ENCODE measurements around the gene OR6V1. TPM values are rescaled to one million over a fixed set of nuclear protein-coding genes. Genes with fewer than 3 reads are reported as not detected.

OR6V1 gene
- total and polyA plus RNA-seq, 3 experiments from 2014 or later = not detected

DNA sequence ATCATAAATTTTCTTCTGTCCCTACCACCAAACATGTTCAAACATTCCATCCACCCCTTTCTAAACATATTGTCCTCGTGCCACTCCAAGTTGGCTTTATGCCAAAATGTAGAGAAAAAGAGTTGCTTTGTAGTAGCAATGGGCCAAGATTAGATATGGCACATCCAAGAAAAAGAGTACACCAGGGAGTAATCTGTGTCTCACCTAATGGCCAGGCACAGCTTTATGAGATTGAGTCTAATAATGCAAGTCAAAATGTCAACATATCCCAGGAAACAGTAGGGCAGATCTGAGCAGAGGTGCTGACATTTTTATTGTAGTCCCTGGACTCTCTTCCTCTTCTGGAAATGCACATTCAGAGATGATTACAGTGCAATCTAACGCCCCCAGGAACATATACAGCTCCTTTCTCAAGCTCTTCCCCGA lies 5.7 kb upstream of the OR6V1 start:
- no peak for DNase-seq
- Mint-ChIP-seq H3K4me1 (no peaks in the 10 kb centered on the region), H3K4me3 (no peak overlapping the region), H3K27me3 (peaks cover 9 to 29% of the 10 kb centered on the region in 2 donors), H3K9me3 (peaks cover 0 to 1% (median 0%) of the 10 kb centered on the region in 5 donors), H3K36me3 (no peaks in the 10 kb centered on the region), H3K27ac (no peak overlapping the region)
- Histone ChIP-seq H3K4me3 (ENCODE audit: low read length) (no peak overlapping the region), H3K27me3 (ENCODE audit: insufficient read depth, low read length, poor library complexity, severe bottlenecking) (no peaks in the 10 kb centered on the region), H3K4me1 (ENCODE audit: insufficient read depth, low read length) (no peaks in the 10 kb centered on the region), H3K9me3 (ENCODE audit: low read length) (no peaks in the 10 kb centered on the region), H3K27ac (ENCODE audit: low read depth, low read length) (no peak overlapping the region), H3K36me3 (ENCODE audit: insufficient read depth, low read length) (no peaks in the 10 kb centered on the region)
- CTCF ChIA-PET = interaction anchor here (0.5 kb wide), 1 partner anchor 23 kb away, joined by 3 read pairs; no protein-coding TSS in a partner anchor
- POLR2A ChIA-PET = no interaction called here

DNA sequence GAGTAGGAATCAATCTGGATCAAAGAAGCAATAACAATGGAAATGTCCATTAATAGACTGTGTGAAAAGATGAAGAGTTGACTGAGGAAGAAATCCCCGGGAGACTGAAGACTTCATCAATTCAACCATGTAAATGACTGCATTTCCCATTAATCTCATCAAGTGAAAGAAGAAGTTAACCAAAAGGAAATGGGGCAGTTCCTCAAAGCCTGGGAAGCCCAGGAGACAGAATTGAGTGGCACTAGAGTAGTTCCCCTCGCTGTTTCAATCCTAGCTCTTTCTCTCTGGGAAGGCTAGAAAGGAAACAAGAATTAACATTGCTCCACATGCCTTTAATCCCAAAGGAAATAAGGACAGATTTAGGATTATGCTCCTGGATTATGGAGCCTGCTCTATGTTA lies 4.8 kb upstream of the OR6V1 start:
- Mint-ChIP-seq H3K4me3 (no peak overlapping the region), H3K27me3 (peaks cover 9 to 27% of the 10 kb centered on the region in 2 donors), H3K4me1 (no peaks in the 10 kb centered on the region), H3K27ac (no peak overlapping the region), H3K9me3 (peaks cover 0 to 1% (median 0%) of the 10 kb centered on the region in 5 donors), H3K36me3 (no peaks in the 10 kb centered on the region)
- H3K27ac ChIP-seq (ENCODE audit: low read depth, low read length) = no peak overlapping the region
- POLR2A ChIA-PET = no interaction called here
- no peaks in the 10 kb centered on the region for H3K36me3 ChIP-seq (ENCODE audit: insufficient read depth, low read length)
- H3K4me3 ChIP-seq (ENCODE audit: low read length) = no peak overlapping the region
- CTCF ChIA-PET = no interaction called here
- H3K27me3 ChIP-seq (ENCODE audit: insufficient read depth, low read length, poor library complexity, severe bottlenecking) = no peaks in the 10 kb centered on the region
- no peaks in the 10 kb centered on the region for H3K4me1 ChIP-seq (ENCODE audit: insufficient read depth, low read length)
- DNase-seq = no peak
- no peaks in the 10 kb centered on the region for H3K9me3 ChIP-seq (ENCODE audit: low read length)

DNA sequence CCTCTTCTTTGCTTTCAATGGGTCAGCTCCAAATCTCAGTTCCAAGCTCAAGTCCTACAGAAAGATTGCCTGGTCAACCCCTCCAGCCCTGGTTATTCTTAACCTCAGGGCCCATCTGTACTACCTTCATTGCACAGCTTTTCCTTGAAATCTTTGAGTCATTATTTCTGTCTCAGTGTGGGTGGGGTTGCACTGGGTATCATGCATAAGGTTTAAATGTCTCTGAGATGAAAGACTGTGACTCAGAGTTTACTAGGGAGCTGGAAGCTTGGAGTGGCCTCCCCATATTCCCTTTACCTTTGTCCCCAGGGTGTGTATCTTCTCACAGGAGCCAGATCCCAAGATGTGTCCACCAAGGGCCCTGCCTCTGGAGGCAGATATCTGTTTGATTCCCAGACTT lies 3.3 kb upstream of the OR6V1 start:
- POLR2A ChIA-PET = no interaction called here
- H3K4me1 Mint-ChIP-seq = no peaks in the 10 kb centered on the region
- CTCF ChIA-PET = no interaction called here
- Histone ChIP-seq H3K9me3 (ENCODE audit: low read length) (no peaks in the 10 kb centered on the region), H3K4me3 (ENCODE audit: low read length) (no peak overlapping the region), H3K27me3 (ENCODE audit: insufficient read depth, low read length, poor library complexity, severe bottlenecking) (no peaks in the 10 kb centered on the region), H3K36me3 (ENCODE audit: insufficient read depth, low read length) (no peaks in the 10 kb centered on the region), H3K4me1 (ENCODE audit: insufficient read depth, low read length) (no peaks in the 10 kb centered on the region), H3K27ac (ENCODE audit: low read depth, low read length) (no peak overlapping the region)
- no peak for DNase-seq
- no peak overlapping the region for H3K27ac Mint-ChIP-seq
- H3K4me3 Mint-ChIP-seq = no peak overlapping the region
- H3K27me3 Mint-ChIP-seq = peaks cover 9 to 27% of the 10 kb centered on the region in 2 donors
- H3K36me3 Mint-ChIP-seq = no peaks in the 10 kb centered on the region
- peaks cover 0 to 1% (median 0%) of the 10 kb centered on the region in 5 donors for H3K9me3 Mint-ChIP-seq

DNA sequence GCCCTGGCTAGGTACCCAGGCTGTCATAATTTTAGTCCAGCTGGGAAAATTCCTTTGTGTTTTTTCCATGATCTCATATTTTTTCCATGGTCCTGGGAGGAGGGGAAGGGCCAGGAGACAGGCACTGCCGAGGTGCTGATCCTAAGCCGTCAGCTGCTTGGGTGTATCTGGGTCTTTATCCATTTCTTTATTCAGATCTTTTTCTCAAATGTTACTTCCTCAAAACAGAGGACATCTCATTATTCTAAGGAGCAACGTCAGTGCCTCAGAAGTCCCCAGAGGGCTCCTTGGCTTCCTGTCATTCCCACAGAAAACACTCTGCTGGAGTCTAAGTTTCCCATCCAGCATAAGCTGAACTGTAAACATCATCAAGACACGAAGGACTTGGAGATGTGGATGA lies 2.8 kb upstream of the OR6V1 start:
- peaks cover 0 to 1% (median 0%) of the 10 kb centered on the region in 5 donors for H3K9me3 Mint-ChIP-seq
- no peaks in the 10 kb centered on the region for H3K4me1 Mint-ChIP-seq
- peaks cover 9 to 31% of the 10 kb centered on the region in 2 donors for H3K27me3 Mint-ChIP-seq
- DNase-seq = no peak
- Histone ChIP-seq H3K27me3 (ENCODE audit: insufficient read depth, low read length, poor library complexity, severe bottlenecking) (no peaks in the 10 kb centered on the region), H3K36me3 (ENCODE audit: insufficient read depth, low read length) (no peaks in the 10 kb centered on the region), H3K4me1 (ENCODE audit: insufficient read depth, low read length) (no peaks in the 10 kb centered on the region), H3K27ac (ENCODE audit: low read depth, low read length) (no peak overlapping the region), H3K4me3 (ENCODE audit: low read length) (no peak overlapping the region), H3K9me3 (ENCODE audit: low read length) (no peaks in the 10 kb centered on the region)
- ChIA-PET CTCF (no interaction called here), POLR2A (no interaction called here)
- H3K27ac Mint-ChIP-seq = no peak overlapping the region
- no peaks in the 10 kb centered on the region for H3K36me3 Mint-ChIP-seq
- no peak overlapping the region for H3K4me3 Mint-ChIP-seq

DNA sequence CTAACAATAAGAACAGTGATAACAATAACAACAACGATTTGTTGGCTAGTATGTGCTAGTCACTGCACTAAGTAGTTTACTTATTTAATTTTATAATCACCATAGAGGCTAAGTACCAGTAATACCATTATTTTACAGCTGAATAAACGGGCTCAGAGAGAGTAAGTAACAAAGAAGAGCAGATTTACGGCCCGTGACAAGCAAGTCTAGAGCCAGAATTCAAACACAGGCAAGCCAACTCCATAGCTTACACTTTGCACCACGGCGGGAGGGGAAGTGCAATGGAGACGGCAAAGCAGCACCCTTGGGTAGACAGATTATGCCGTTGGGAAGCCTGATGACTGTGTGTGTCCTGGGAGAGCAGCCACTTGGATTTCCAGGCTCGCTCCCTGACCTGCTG lies 1.2 kb upstream of the OR6V1 start:
- no peak for DNase-seq
- Mint-ChIP-seq H3K36me3 (no peaks in the 10 kb centered on the region), H3K27ac (peak overlapping the region in 1 of 8 donors; percentile 21), H3K4me1 (no peaks in the 10 kb centered on the region), H3K27me3 (peaks cover 11 to 38% of the 10 kb centered on the region in 2 donors), H3K4me3 (no peak overlapping the region), H3K9me3 (peaks cover 0 to 4% (median 0%) of the 10 kb centered on the region in 5 donors)
- Histone ChIP-seq H3K4me3 (ENCODE audit: low read length) (no peak overlapping the region), H3K4me1 (ENCODE audit: insufficient read depth, low read length) (no peaks in the 10 kb centered on the region), H3K9me3 (ENCODE audit: low read length) (no peaks in the 10 kb centered on the region), H3K36me3 (ENCODE audit: insufficient read depth, low read length) (no peaks in the 10 kb centered on the region), H3K27me3 (ENCODE audit: insufficient read depth, low read length, poor library complexity, severe bottlenecking) (no peaks in the 10 kb centered on the region), H3K27ac (ENCODE audit: low read depth, low read length) (no peak overlapping the region)
- ChIA-PET POLR2A (no interaction called here), CTCF (no interaction called here)

DNA sequence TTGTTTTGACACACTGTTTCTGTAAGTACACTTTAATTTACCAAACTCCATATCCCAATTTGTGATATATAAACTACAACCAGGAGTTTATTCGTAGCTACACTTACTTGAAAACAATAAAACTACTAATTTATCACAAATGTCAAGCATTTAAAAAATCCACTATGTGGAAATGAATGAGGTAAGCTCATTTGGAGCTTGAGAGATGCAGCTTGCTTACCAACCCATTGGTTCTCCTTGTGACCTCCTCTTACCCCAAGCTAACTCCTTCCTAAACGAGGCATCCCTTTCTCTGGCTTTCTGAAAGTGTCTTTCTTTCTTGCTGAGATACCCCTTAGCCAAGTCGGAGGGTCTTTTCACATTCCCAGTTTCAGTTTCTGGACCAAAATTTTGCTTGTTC lies 2.5 kb downstream of the OR6V1 start:
- POLR2A ChIA-PET = no interaction called here
- no peak overlapping the region for H3K4me3 ChIP-seq (ENCODE audit: low read length)
- H3K4me1 Mint-ChIP-seq = no peaks in the 10 kb centered on the region
- no peak overlapping the region for H3K27ac ChIP-seq (ENCODE audit: low read depth, low read length)
- H3K27me3 ChIP-seq (ENCODE audit: insufficient read depth, low read length, poor library complexity, severe bottlenecking) = no peaks in the 10 kb centered on the region
- CTCF ChIA-PET = no interaction called here
- H3K27ac Mint-ChIP-seq = peak overlapping the region in 1 of 8 donors; percentile 27
- H3K27me3 Mint-ChIP-seq = peaks cover 4 to 48% of the 10 kb centered on the region in 2 donors
- no peaks in the 10 kb centered on the region for H3K9me3 ChIP-seq (ENCODE audit: low read length)
- no peaks in the 10 kb centered on the region for H3K36me3 ChIP-seq (ENCODE audit: insufficient read depth, low read length)
- H3K4me1 ChIP-seq (ENCODE audit: insufficient read depth, low read length) = no peaks in the 10 kb centered on the region
- peaks cover 0 to 3% (median 0%) of the 10 kb centered on the region in 5 donors for H3K9me3 Mint-ChIP-seq
- DNase-seq = no peak
- no peaks in the 10 kb centered on the region for H3K36me3 Mint-ChIP-seq
- no peak overlapping the region for H3K4me3 Mint-ChIP-seq

DNA sequence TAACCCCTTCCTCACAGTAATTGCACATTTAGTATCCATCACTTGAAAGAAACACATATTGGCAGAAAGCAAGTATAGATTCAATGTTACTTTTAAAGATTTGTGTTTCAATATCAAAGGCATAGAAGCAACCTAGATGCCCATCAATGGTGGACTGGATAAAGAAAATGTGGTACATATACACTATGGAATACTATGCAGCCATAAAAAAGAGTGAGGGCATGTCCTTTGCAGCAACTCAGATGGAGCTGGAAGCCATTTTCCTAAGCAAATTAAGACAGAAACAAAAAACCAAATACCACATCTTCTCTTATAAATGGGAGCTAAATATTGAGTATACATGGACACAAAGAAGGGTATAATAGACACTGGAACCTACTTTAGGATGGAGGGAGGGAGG lies 3.6 kb downstream of the OR6V1 start:
- Mint-ChIP-seq H3K27ac (no peak overlapping the region), H3K36me3 (no peaks in the 10 kb centered on the region), H3K9me3 (peaks cover 0 to 3% (median 0%) of the 10 kb centered on the region in 5 donors), H3K27me3 (peaks cover 2 to 44% of the 10 kb centered on the region in 2 donors), H3K4me3 (no peak overlapping the region), H3K4me1 (no peaks in the 10 kb centered on the region)
- no peak overlapping the region for H3K27ac ChIP-seq (ENCODE audit: low read depth, low read length)
- H3K4me3 ChIP-seq (ENCODE audit: low read length) = no peak overlapping the region
- H3K9me3 ChIP-seq (ENCODE audit: low read length) = no peaks in the 10 kb centered on the region
- H3K27me3 ChIP-seq (ENCODE audit: insufficient read depth, low read length, poor library complexity, severe bottlenecking) = no peaks in the 10 kb centered on the region
- no peak for DNase-seq
- ChIA-PET POLR2A (no interaction called here), CTCF (interaction anchor here (0.9 kb wide), 1 partner anchor 250 kb away, joined by 3 read pairs; no protein-coding TSS in a partner anchor)
- no peaks in the 10 kb centered on the region for H3K36me3 ChIP-seq (ENCODE audit: insufficient read depth, low read length)
- H3K4me1 ChIP-seq (ENCODE audit: insufficient read depth, low read length) = no peaks in the 10 kb centered on the region

DNA sequence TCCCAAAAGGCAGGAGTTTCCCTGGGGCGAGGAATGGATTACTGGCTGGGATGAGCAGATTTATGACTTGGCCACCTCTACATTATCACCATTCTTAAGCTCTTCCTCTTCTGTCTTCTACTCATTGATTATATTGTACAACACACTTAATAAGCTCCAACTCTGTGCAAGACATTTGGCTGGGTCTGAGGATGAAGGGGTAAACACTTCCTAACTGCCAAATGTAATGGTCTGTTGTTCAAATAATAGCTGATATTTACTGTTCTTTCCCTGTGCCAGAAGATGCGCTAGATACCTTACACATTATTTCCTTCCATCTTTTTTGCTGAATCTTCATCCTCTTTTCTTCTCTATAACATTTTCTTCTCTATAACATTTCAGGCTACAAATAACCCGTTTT lies 11.6 kb downstream of the OR6V1 start:
- Histone ChIP-seq H3K4me1 (ENCODE audit: insufficient read depth, low read length) (no peaks in the 10 kb centered on the region), H3K36me3 (ENCODE audit: insufficient read depth, low read length) (no peaks in the 10 kb centered on the region), H3K9me3 (ENCODE audit: low read length) (no peaks in the 10 kb centered on the region), H3K27ac (ENCODE audit: low read depth, low read length) (no peak overlapping the region), H3K27me3 (ENCODE audit: insufficient read depth, low read length, poor library complexity, severe bottlenecking) (no peaks in the 10 kb centered on the region), H3K4me3 (ENCODE audit: low read length) (no peak overlapping the region)
- CTCF ChIA-PET = no interaction called here
- no peak overlapping the region for H3K4me3 Mint-ChIP-seq
- no peaks in the 10 kb centered on the region for H3K4me1 Mint-ChIP-seq
- POLR2A ChIA-PET = no interaction called here
- H3K27ac Mint-ChIP-seq = no peak overlapping the region
- peaks cover 7 to 8% of the 10 kb centered on the region in 2 donors for H3K27me3 Mint-ChIP-seq
- no peaks in the 10 kb centered on the region for H3K9me3 Mint-ChIP-seq
- DNase-seq = no peak
- no peaks in the 10 kb centered on the region for H3K36me3 Mint-ChIP-seq

DNA sequence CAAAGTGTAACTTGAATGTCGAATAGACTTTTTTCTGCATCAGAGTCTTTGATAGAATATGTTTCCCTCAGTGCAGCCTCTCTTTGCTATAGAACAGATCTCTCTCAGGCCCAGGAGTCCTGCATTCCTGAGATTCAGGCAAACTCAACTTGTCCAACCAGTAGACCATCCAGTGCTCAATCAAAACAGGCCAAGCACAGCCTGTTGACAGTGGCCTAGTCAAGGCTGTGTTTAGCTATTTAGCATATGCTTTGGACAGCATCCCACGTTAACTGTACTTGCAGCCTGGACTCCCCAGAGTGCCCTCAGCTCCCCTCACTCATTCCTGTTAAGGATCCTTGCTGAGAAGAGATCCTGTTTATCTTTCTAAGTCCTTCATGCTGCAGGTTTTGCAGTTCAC lies 16.3 kb downstream of the OR6V1 start:
- POLR2A ChIA-PET = no interaction called here
- Histone ChIP-seq H3K27ac (ENCODE audit: low read depth, low read length) (no peak overlapping the region), H3K4me3 (ENCODE audit: low read length) (no peak overlapping the region), H3K36me3 (ENCODE audit: insufficient read depth, low read length) (no peaks in the 10 kb centered on the region), H3K27me3 (ENCODE audit: insufficient read depth, low read length, poor library complexity, severe bottlenecking) (no peaks in the 10 kb centered on the region), H3K9me3 (ENCODE audit: low read length) (no peaks in the 10 kb centered on the region), H3K4me1 (ENCODE audit: insufficient read depth, low read length) (no peaks in the 10 kb centered on the region)
- Mint-ChIP-seq H3K36me3 (no peaks in the 10 kb centered on the region), H3K27ac (no peak overlapping the region), H3K4me1 (no peaks in the 10 kb centered on the region), H3K27me3 (peaks cover 9 to 19% of the 10 kb centered on the region in 2 donors), H3K4me3 (no peak overlapping the region), H3K9me3 (no peaks in the 10 kb centered on the region)
- no peak for DNase-seq
- CTCF ChIA-PET = no interaction called here

All from CD8-positive, alpha-beta memory T cell (primary cell).